Activated T-helper 17 cell treated with anti-CD3 and anti-CD28 coated beads, Interleukin-2, amount 50 U/mL, for 72 hours (primary cell): ENCODE results near the gene MMP17. TPM values are rescaled to one million over a fixed set of nuclear protein-coding genes. Genes with fewer than 3 reads are reported as not detected.
A peak's percentile ranks its signal among the peaks of the same experiment; 100 is the strongest.

Experiments
- ATAC-seq: fragments of 150-1000 bp; cut with Tn5 transposase; replicated peaks from 2 replicates; pipeline ENCODE4 v1.10.0; 2021; ENCODE audit warnings: mild to moderate bottlenecking, moderate library complexity
- H3K27ac Mint-ChIP-seq: one replicate; pipeline ENCODE4 v1.8.0; 2022; ENCODE audit warnings: mixed read lengths
- H3K27me3 Mint-ChIP-seq: one replicate; pipeline ENCODE4 v1.8.0; 2022; ENCODE audit warnings: mixed read lengths
- H3K36me3 Mint-ChIP-seq: one replicate; pipeline ENCODE4 v1.8.0; 2022; ENCODE audit warnings: low read depth, mild to moderate bottlenecking, mixed read lengths
- H3K4me1 Mint-ChIP-seq: one replicate; pipeline ENCODE4 v1.8.0; 2022; ENCODE audit warnings: mixed read lengths
- H3K4me3 Mint-ChIP-seq: one replicate; pipeline ENCODE4 v1.8.0; 2022; ENCODE audit warnings: mild to moderate bottlenecking, mixed read lengths
- H3K9me3 Mint-ChIP-seq: one replicate; pipeline ENCODE4 v1.8.0; 2022; ENCODE audit warnings: mixed read lengths
- total RNA-seq, 2 donors: library from RNA; stranded (reverse); gene quantifications; one replicate each; pipeline ENCODE4 v1.2.3, GENCODE V29; 2022

MMP17 gene
- total RNA-seq, 2 donors from 2014 or later = 0.32 TPM; not detected in 1

GRCh38 chr12:131857908-131858850 lies 30.0 kb downstream of the MMP17 start:
- Mint-ChIP-seq H3K4me3 (no peak overlapping the region), H3K4me1 (no peaks in the 10 kb centered on the region), H3K27ac (no peak overlapping the region)

GRCh38 chr12:131860472-131861260 lies 32.5 kb downstream of the MMP17 start:
- H3K27me3 Mint-ChIP-seq = peaks cover 7% of the 10 kb centered on the region
- no peaks in the 10 kb centered on the region for H3K4me1 Mint-ChIP-seq
- peak; percentile 58 for ATAC-seq
- H3K27ac Mint-ChIP-seq = peak overlapping the region; percentile 47
- peak overlapping the region; percentile 53 for H3K4me3 Mint-ChIP-seq
- H3K9me3 Mint-ChIP-seq = no peaks in the 10 kb centered on the region
- no peaks in the 10 kb centered on the region for H3K36me3 Mint-ChIP-seq

More at GRCh38 chr12:131857908-131858850, 30.0 kb downstream of the MMP17 start:
- Mint-ChIP-seq H3K9me3 (no peaks in the 10 kb centered on the region), H3K27me3 (peaks cover 7% of the 10 kb centered on the region), H3K36me3 (no peaks in the 10 kb centered on the region)
- no peak for ATAC-seq

GRCh38 chr12:131861261-131862083 lies 33.3 kb downstream of the MMP17 start:
- Mint-ChIP-seq H3K27me3 (peaks cover under 1% of the 10 kb centered on the region), H3K4me3 (peak overlapping the region; percentile 53), H3K36me3 (no peaks in the 10 kb centered on the region), H3K9me3 (no peaks in the 10 kb centered on the region), H3K27ac (peak overlapping the region; percentile 47), H3K4me1 (no peaks in the 10 kb centered on the region)
- no peak for ATAC-seq

- no peaks in the 10 kb centered on the region for H3K36me3 Mint-ChIP-seq
- ATAC-seq = no peak
- no peaks in the 10 kb centered on the region for H3K9me3 Mint-ChIP-seq
- H3K4me1 Mint-ChIP-seq = no peaks in the 10 kb centered on the region
- no peak overlapping the region for H3K27ac Mint-ChIP-seq
- no peaks in the 10 kb centered on the region for H3K27me3 Mint-ChIP-seq
- no peak overlapping the region for H3K4me3 Mint-ChIP-seq
Observed at GRCh38 chr12:131862084-131862441, 33.9 kb downstream of the MMP17 start.

- Mint-ChIP-seq H3K4me1 (no peaks in the 10 kb centered on the region), H3K27ac (no peak overlapping the region), H3K27me3 (no peaks in the 10 kb centered on the region), H3K9me3 (no peaks in the 10 kb centered on the region), H3K36me3 (no peaks in the 10 kb centered on the region), H3K4me3 (no peak overlapping the region)
- ATAC-seq = no peak
Observed at GRCh38 chr12:131862600-131862993, 34.4 kb downstream of the MMP17 start.

- H3K4me3 Mint-ChIP-seq = no peak overlapping the region
- H3K27ac Mint-ChIP-seq = no peak overlapping the region
- no peaks in the 10 kb centered on the region for H3K9me3 Mint-ChIP-seq
- no peaks in the 10 kb centered on the region for H3K27me3 Mint-ChIP-seq
- ATAC-seq = no peak
- no peaks in the 10 kb centered on the region for H3K36me3 Mint-ChIP-seq
- H3K4me1 Mint-ChIP-seq = no peaks in the 10 kb centered on the region
Observed at GRCh38 chr12:131862994-131863710, 35.0 kb downstream of the MMP17 start.

GRCh38 chr12:131863711-131864396 lies 35.7 kb downstream of the MMP17 start:
- Mint-ChIP-seq H3K27me3 (no peaks in the 10 kb centered on the region), H3K27ac (no peak overlapping the region), H3K36me3 (no peaks in the 10 kb centered on the region), H3K4me1 (no peaks in the 10 kb centered on the region), H3K9me3 (no peaks in the 10 kb centered on the region), H3K4me3 (no peak overlapping the region)
- ATAC-seq = no peak

- H3K9me3 Mint-ChIP-seq = no peaks in the 10 kb centered on the region
- no peaks in the 10 kb centered on the region for H3K36me3 Mint-ChIP-seq
- H3K4me3 Mint-ChIP-seq = no peak overlapping the region
- no peak overlapping the region for H3K27ac Mint-ChIP-seq
- ATAC-seq = no peak
- no peaks in the 10 kb centered on the region for H3K27me3 Mint-ChIP-seq
- H3K4me1 Mint-ChIP-seq = no peaks in the 10 kb centered on the region
Observed at GRCh38 chr12:131864469-131864868, 36.3 kb downstream of the MMP17 start.

GRCh38 chr12:131865180-131865875 lies 37.1 kb downstream of the MMP17 start:
- Mint-ChIP-seq H3K4me3 (no peak overlapping the region), H3K27me3 (no peaks in the 10 kb centered on the region), H3K9me3 (no peaks in the 10 kb centered on the region), H3K36me3 (no peaks in the 10 kb centered on the region), H3K27ac (no peak overlapping the region), H3K4me1 (no peaks in the 10 kb centered on the region)
- no peak for ATAC-seq

- H3K36me3 Mint-ChIP-seq = no peaks in the 10 kb centered on the region
- no peaks in the 10 kb centered on the region for H3K4me1 Mint-ChIP-seq
- H3K9me3 Mint-ChIP-seq = no peaks in the 10 kb centered on the region
- no peak for ATAC-seq
- no peak overlapping the region for H3K4me3 Mint-ChIP-seq
- no peaks in the 10 kb centered on the region for H3K27me3 Mint-ChIP-seq
- H3K27ac Mint-ChIP-seq = no peak overlapping the region
Observed at GRCh38 chr12:131867471-131867870, 39.3 kb downstream of the MMP17 start.

- H3K4me1 Mint-ChIP-seq = no peaks in the 10 kb centered on the region
- no peaks in the 10 kb centered on the region for H3K27me3 Mint-ChIP-seq
- H3K36me3 Mint-ChIP-seq = no peaks in the 10 kb centered on the region
- no peaks in the 10 kb centered on the region for H3K9me3 Mint-ChIP-seq
- H3K4me3 Mint-ChIP-seq = no peak overlapping the region
- no peak for ATAC-seq
- no peak overlapping the region for H3K27ac Mint-ChIP-seq
Observed at GRCh38 chr12:131867891-131868675, 39.9 kb downstream of the MMP17 start.

- H3K4me1 Mint-ChIP-seq = no peaks in the 10 kb centered on the region
- H3K36me3 Mint-ChIP-seq = no peaks in the 10 kb centered on the region
- no peaks in the 10 kb centered on the region for H3K27me3 Mint-ChIP-seq
Observed at GRCh38 chr12:131869871-131870418, 41.8 kb downstream of the MMP17 start.

More at GRCh38 chr12:131869871-131870418, 41.8 kb downstream of the MMP17 start:
- ATAC-seq = no peak
- Mint-ChIP-seq H3K27ac (no peak overlapping the region), H3K9me3 (no peaks in the 10 kb centered on the region), H3K4me3 (no peak overlapping the region)
